ENCODE data around the gene KLHL22.

KLHL22 gene

GRCh38 chr22:20537325-20537756 is 41.7 kb upstream of the KLHL22 start (continued):
- no peak for TF ChIP-seq RARB (CRISPR knock-in tag; IDR thresholded peaks at IDR 0.05)
- no peak for TF ChIP-seq CSRNP3 (CRISPR knock-in tag; IDR thresholded peaks at IDR 0.05)

- no peak for ATAC-seq
Measured at GRCh38 chr22:20536590-20537324, 41.2 kb upstream of the KLHL22 start.

GRCh38 chr22:20533879-20534265 is 38.3 kb upstream of the KLHL22 start:
- TF ChIP-seq GLIS3 (CRISPR knock-in tag; IDR thresholded peaks at IDR 0.05): no peak
- no peak for TF ChIP-seq OSR1 (CRISPR knock-in tag; IDR thresholded peaks at IDR 0.05)
- no peak for TF ChIP-seq ZFP30 (CRISPR knock-in tag; IDR thresholded peaks at IDR 0.05)
- TF ChIP-seq ZC3H10 (CRISPR knock-in tag; IDR thresholded peaks at IDR 0.05): no peak
- no peak for TF ChIP-seq CREB5 (CRISPR knock-in tag; IDR thresholded peaks at IDR 0.05; ENCODE audit: low read depth)
- TF ChIP-seq PATZ1 (CRISPR knock-in tag; IDR thresholded peaks at IDR 0.05; ENCODE audit: borderline replicate concordance): no peak
- no peak for TF ChIP-seq TOX (CRISPR knock-in tag; IDR thresholded peaks at IDR 0.05; ENCODE audit: borderline replicate concordance)
- no peak for TF ChIP-seq POU6F1 (CRISPR knock-in tag; IDR thresholded peaks at IDR 0.05; ENCODE audit: borderline replicate concordance, low read depth)
- ATAC-seq: no peak

More at GRCh38 chr22:20536590-20537324, 41.2 kb upstream of the KLHL22 start:
- TF ChIP-seq TCF4 (CRISPR knock-in tag; IDR thresholded peaks at IDR 0.05; ENCODE audit: borderline replicate concordance): peak; percentile 56; the same call in 1 of the 2 replicates
- TF ChIP-seq CSRNP3 (CRISPR knock-in tag; IDR thresholded peaks at IDR 0.05): no peak
- TF ChIP-seq BACH2 (CRISPR knock-in tag; IDR thresholded peaks at IDR 0.05; ENCODE audit: borderline replicate concordance): no peak
- TF ChIP-seq ISL1 (CRISPR knock-in tag; IDR thresholded peaks at IDR 0.05): no peak

GRCh38 chr22:20533095-20533878 is 37.7 kb upstream of the KLHL22 start:
- TF ChIP-seq TOX (CRISPR knock-in tag; IDR thresholded peaks at IDR 0.05; ENCODE audit: borderline replicate concordance) (no peak), ZFP30 (CRISPR knock-in tag; IDR thresholded peaks at IDR 0.05) (no peak)
- no peak for ATAC-seq

- no peak for TF ChIP-seq ZFP3 (CRISPR knock-in tag; IDR thresholded peaks at IDR 0.05)
- no peak for TF ChIP-seq CSDC2 (CRISPR knock-in tag; IDR thresholded peaks at IDR 0.05)
- no peak for TF ChIP-seq ARNTL (CRISPR knock-in tag; IDR thresholded peaks at IDR 0.05; ENCODE audit: borderline replicate concordance, low read depth)
- TF ChIP-seq POU6F1 (CRISPR knock-in tag; IDR thresholded peaks at IDR 0.05; ENCODE audit: borderline replicate concordance, low read depth): no peak
- TF ChIP-seq SNAI2 (CRISPR knock-in tag; IDR thresholded peaks at IDR 0.05): no peak
- no peak for TF ChIP-seq TOX (CRISPR knock-in tag; IDR thresholded peaks at IDR 0.05; ENCODE audit: borderline replicate concordance)
- no peak for TF ChIP-seq PPARA (CRISPR knock-in tag; IDR thresholded peaks at IDR 0.05; ENCODE audit: borderline replicate concordance)
- no peak for ATAC-seq
Measured at GRCh38 chr22:20532256-20532993, 36.8 kb upstream of the KLHL22 start.
